Effector memory CD8-positive, alpha-beta T cell (primary cell): ENCODE results near the gene CPTP.

Experiments used
- ATAC-seq: fragments of 150-1000 bp; cut with Tn5 transposase; replicated peaks from 2 replicates; pipeline ENCODE4 v1.10.0; 2021; ENCODE audit warnings: mild to moderate bottlenecking, moderate library complexity
- DNase-seq, 3 experiments: peaks; one replicate each; pipeline ENCODE4 v3.0.0; 2021
- H3K27ac Mint-ChIP-seq, 2 donors: one replicate each; pipeline ENCODE4 v1.8.0; 2022; ENCODE audit warnings: mild to moderate bottlenecking in 2 of 2, mixed read lengths in 2 of 2, moderate library complexity in 2 of 2
- H3K27me3 Mint-ChIP-seq, 2 donors: one replicate each; pipeline ENCODE4 v1.8.0; 2022; ENCODE audit warnings: mixed read lengths in 2 of 2
- H3K36me3 Mint-ChIP-seq: one replicate; pipeline ENCODE4 v1.8.0; 2022; ENCODE audit warnings: mild to moderate bottlenecking, moderate library complexity, mixed read lengths; ENCODE audit not compliant: insufficient read depth
- H3K4me1 Mint-ChIP-seq, 2 donors: one replicate each; pipeline ENCODE4 v1.8.0; 2022; ENCODE audit warnings: low read depth in 2 of 2, mixed read lengths in 2 of 2
- H3K4me3 Mint-ChIP-seq, 2 donors: one replicate each; pipeline ENCODE4 v1.8.0; 2022; ENCODE audit warnings: mild to moderate bottlenecking in 2 of 2, mixed read lengths in 2 of 2, moderate library complexity in 2 of 2
- H3K9me3 Mint-ChIP-seq, 2 donors: one replicate each; pipeline ENCODE4 v1.8.0; 2022; ENCODE audit warnings: mixed read lengths in 2 of 2
- total RNA-seq, 9 experiments: gene quantifications; one replicate each; lab custom pipeline; 2026; lab: John Stamatoyannopoulos, UW

Gene CPTP
- total RNA-seq = 9.4 to 29.7 (median 18.0) reads per million in 9 experiments

- DNase-seq (peak; percentile 91 to 94 (median 93)), ATAC-seq (peak; percentile 86)
- Mint-ChIP-seq H3K4me1 (peaks cover 19 to 28% of the 10 kb centered on the region in 2 donors), H3K27ac (peak within 1 kb of the TSS; percentile 90 to 91), H3K36me3 (peaks cover 17% of the 10 kb centered on the region), H3K4me3 (peak within 1 kb of the TSS; percentile 86 to 92), H3K9me3 (no peaks in the 10 kb centered on the region), H3K27me3 (no peaks in the 10 kb centered on the region)
These were observed at the start of gene CPTP, which contains the start of gene INTS11 for GRCh38 chr1:1324524-1325287. Gene CPTP (plus strand): TSS chr1:1324802. CDS start chr1:1326911, 2,109 bp downstream. Gene INTS11 (minus strand): TSS chr1:1324660. CDS start chr1:1324608, 52 bp downstream.

DNA sequence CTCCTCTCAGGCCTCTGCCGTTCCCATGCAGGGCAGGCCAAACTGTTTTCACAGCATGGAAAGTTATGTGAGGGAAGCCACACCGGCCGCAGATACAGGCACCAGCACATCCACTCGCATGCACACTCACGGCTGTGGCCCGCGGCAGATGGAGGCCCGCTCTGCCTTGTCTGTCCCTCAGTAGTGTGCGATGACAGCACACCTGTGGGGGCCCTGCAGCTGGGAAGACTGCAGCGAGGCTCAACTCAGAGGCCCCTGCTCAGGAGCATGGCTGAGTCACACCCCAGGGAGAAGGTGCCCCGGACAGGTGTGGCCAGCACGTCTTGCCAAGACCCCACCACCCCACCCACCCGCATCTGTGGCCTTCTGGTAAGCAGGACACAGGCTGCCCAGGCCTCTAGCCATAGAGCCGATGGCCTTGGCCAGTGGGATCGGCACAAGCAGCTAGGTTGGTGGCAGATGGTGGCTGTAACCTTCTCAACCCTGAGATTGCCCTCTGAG is 49.6 kb upstream of the CPTP start:
- Mint-ChIP-seq H3K4me3 (peak overlapping the region; percentile 86 to 87), H3K36me3 (peaks cover 21% of the 10 kb centered on the region), H3K27me3 (no peaks in the 10 kb centered on the region), H3K9me3 (no peaks in the 10 kb centered on the region), H3K27ac (peak overlapping the region in 1 of 2 donors; percentile 23), H3K4me1 (peaks cover 26 to 28% of the 10 kb centered on the region in 2 donors)
- DNase-seq = no peak
- ATAC-seq = no peak

GRCh38 chr1:1275836-1276235 is 48.8 kb upstream of the CPTP start:
- H3K4me3 Mint-ChIP-seq = peak overlapping the region in 1 of 2 donors; percentile 37
- no peak overlapping the region for H3K27ac Mint-ChIP-seq
- peaks cover 17 to 20% of the 10 kb centered on the region in 2 donors for H3K4me1 Mint-ChIP-seq
- no peak for DNase-seq
- H3K27me3 Mint-ChIP-seq = no peaks in the 10 kb centered on the region
- H3K9me3 Mint-ChIP-seq = no peaks in the 10 kb centered on the region
- ATAC-seq = no peak
- H3K36me3 Mint-ChIP-seq = peaks cover 17% of the 10 kb centered on the region

DNA sequence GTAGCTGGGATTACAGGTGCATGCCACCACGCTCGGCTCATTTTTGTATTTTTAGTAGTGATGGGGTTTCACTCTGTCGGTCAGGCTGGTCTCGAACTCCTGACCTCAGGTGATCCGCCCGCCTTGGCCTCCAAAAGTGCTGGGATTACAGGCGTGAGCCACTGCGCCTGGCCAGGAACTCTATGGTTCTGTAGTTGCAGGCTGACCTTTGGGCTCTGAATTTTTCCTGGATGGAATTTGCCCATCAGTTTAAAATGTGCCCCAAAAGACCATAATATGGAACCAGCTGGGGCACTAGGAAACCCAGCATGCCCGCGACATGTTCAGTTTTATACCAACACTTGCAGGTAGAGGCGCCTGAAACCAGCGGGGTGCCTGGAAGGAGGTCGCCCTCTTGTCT is 46.0 kb upstream of the CPTP start:
- ATAC-seq (no peak), DNase-seq (no peak)
- H3K27me3 Mint-ChIP-seq = no peaks in the 10 kb centered on the region
- H3K9me3 Mint-ChIP-seq = no peaks in the 10 kb centered on the region
- H3K36me3 Mint-ChIP-seq = no peaks in the 10 kb centered on the region
- H3K4me3 Mint-ChIP-seq = no peak overlapping the region
- H3K27ac Mint-ChIP-seq = no peak overlapping the region
- peaks cover 0 to 5% of the 10 kb centered on the region in 2 donors for H3K4me1 Mint-ChIP-seq

DNA sequence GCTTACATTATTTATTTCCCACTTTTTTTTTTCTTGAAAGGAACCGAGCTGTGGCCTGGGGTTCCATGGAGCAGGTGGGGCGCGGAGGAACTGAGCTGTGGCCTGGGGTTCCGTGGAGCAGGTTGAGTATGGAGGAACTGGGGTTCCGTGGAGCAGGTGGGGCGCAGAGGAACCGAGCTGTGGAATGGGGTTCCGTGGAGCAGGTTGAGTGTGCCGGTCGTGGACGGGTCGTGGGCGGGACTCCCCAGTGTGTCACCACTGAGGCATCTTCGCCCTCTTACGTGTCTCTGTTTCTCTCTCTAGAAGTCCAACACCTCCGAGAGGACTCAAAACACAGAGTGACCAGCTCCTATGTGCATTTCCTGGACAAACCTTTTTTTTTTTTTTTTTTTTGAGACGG is 45.6 kb upstream of the CPTP start:
- Mint-ChIP-seq H3K27me3 (no peaks in the 10 kb centered on the region), H3K27ac (no peak overlapping the region)

GRCh38 chr1:1280782-1281481 is 43.7 kb upstream of the CPTP start:
- Mint-ChIP-seq H3K4me1 (peaks cover 0 to 3% of the 10 kb centered on the region in 2 donors), H3K27me3 (no peaks in the 10 kb centered on the region), H3K27ac (no peak overlapping the region), H3K4me3 (no peak overlapping the region), H3K9me3 (no peaks in the 10 kb centered on the region), H3K36me3 (no peaks in the 10 kb centered on the region)
- ATAC-seq (no peak), DNase-seq (no peak)

More for the DNA sequence above, 45.6 kb upstream of the CPTP start:
- H3K4me1 Mint-ChIP-seq = peaks cover 0 to 7% of the 10 kb centered on the region in 2 donors
- ATAC-seq (no peak), DNase-seq (no peak)
- no peak overlapping the region for H3K4me3 Mint-ChIP-seq
- no peaks in the 10 kb centered on the region for H3K36me3 Mint-ChIP-seq
- no peaks in the 10 kb centered on the region for H3K9me3 Mint-ChIP-seq

DNA sequence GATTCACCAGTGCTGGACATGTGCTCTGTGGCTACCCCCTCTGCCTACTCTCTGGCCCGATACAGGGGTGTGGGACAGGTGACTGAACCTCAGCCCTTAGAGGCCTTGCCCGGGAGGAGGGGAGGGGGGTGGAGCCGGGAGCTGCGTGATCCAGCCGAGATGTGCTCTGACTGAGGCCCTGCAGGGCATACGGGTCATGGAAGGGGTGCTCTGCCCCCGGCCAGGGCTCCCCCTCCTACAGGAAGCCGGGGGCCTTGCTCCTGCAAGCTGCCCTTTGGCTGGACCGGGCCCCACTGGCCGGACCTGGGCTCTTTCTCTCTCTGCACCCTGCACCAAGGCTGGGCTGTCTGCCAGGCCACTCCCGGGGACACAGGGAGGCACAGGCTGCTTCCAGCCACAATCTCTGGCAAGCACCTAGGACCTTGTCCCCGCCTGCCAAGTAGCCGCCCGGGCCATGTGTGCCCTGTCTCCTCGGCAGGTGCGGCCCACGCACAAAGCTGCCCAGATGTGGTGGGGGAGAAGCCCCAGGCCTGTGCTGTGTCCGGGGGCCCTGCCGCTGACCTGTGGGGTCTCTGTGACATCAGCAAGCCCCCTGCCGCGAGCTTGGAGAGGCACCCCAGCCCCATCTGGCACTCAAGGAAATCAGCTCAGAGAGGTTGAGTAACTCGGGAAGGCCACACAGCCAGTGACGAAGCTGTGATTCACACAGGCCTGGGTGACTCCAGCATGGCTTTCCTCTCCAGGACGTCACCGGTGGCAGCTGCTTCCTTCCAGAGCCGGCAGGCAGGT is 42.9 kb upstream of the CPTP start:
- Mint-ChIP-seq H3K4me1 (peaks cover 0 to 3% of the 10 kb centered on the region in 2 donors), H3K4me3 (no peak overlapping the region), H3K36me3 (no peaks in the 10 kb centered on the region), H3K27ac (no peak overlapping the region), H3K27me3 (no peaks in the 10 kb centered on the region), H3K9me3 (no peaks in the 10 kb centered on the region)
- ATAC-seq (no peak), DNase-seq (no peak)

DNA sequence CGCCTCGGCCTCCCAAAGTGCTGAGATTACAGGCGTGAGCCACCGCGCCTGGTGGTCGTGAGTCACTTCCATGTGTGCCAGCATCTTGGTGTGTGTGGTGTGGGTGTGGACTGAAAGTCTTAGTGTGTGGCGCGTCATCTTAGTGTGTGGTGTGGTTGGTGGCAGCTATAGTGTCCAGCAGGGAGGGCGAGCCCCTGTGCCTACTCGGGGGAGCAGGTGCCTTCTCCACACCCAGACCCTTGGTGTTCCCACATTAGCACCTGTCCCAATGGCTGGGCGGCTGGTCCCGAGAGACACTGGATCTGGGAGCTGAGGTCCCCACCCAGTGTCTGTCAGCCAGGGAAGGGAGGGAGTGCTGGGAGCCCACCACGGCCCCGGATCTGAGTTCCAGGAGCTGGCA is 41.6 kb upstream of the CPTP start:
- no peak for ATAC-seq
- H3K36me3 Mint-ChIP-seq = no peaks in the 10 kb centered on the region
- H3K4me1 Mint-ChIP-seq = peaks cover 0 to 3% of the 10 kb centered on the region in 2 donors
- no peak overlapping the region for H3K27ac Mint-ChIP-seq
- no peak for DNase-seq
- no peaks in the 10 kb centered on the region for H3K9me3 Mint-ChIP-seq
- H3K27me3 Mint-ChIP-seq = no peaks in the 10 kb centered on the region
- no peak overlapping the region for H3K4me3 Mint-ChIP-seq

- H3K27ac Mint-ChIP-seq = no peak overlapping the region
- no peak overlapping the region for H3K4me3 Mint-ChIP-seq
- no peak for DNase-seq
- no peaks in the 10 kb centered on the region for H3K27me3 Mint-ChIP-seq
- H3K36me3 Mint-ChIP-seq = no peaks in the 10 kb centered on the region
- H3K4me1 Mint-ChIP-seq = peaks cover 0 to 3% of the 10 kb centered on the region in 2 donors
- no peak for ATAC-seq
- no peaks in the 10 kb centered on the region for H3K9me3 Mint-ChIP-seq
These were observed 40.8 kb upstream of the CPTP start for GRCh38 chr1:1283821-1284220.

GRCh38 chr1:1284221-1285101 is 40.1 kb upstream of the CPTP start:
- ATAC-seq = no peak

DNA sequence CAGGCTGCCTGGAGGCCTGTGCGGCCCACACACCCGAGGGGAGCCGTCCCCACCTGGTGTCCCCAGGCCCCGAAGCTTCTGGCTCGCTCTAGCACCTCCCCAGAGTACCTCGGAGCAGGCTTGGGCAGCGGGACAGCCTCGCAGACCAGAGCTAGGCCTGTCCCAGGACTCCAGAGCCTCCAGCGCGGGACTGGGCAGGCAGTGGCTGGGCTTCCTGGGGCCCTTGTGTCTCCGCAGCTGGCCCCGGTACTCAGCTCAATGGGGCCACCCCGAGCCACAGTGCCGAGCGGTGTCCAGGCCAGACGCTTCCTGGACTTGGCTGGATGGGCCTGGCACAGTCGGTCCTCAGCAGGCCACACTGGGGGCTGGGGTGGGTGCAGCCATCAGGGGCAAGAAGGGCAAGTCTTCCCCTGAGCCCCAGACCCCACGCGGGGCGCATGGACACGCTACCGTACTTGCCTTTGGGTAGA is 39.5 kb upstream of the CPTP start:
- ATAC-seq (no peak), DNase-seq (no peak)
- Mint-ChIP-seq H3K4me3 (no peak overlapping the region), H3K27me3 (no peaks in the 10 kb centered on the region), H3K9me3 (no peaks in the 10 kb centered on the region), H3K36me3 (no peaks in the 10 kb centered on the region), H3K4me1 (peaks cover 0 to 4% of the 10 kb centered on the region in 2 donors), H3K27ac (no peak overlapping the region)

More at GRCh38 chr1:1284221-1285101, 40.1 kb upstream of the CPTP start:
- Mint-ChIP-seq H3K36me3 (no peaks in the 10 kb centered on the region), H3K27me3 (no peaks in the 10 kb centered on the region), H3K4me3 (no peak overlapping the region), H3K9me3 (no peaks in the 10 kb centered on the region), H3K27ac (no peak overlapping the region), H3K4me1 (peaks cover 0 to 3% of the 10 kb centered on the region in 2 donors)
- DNase-seq = no peak

- DNase-seq (no peak), ATAC-seq (no peak)
- no peaks in the 10 kb centered on the region for H3K9me3 Mint-ChIP-seq
- H3K36me3 Mint-ChIP-seq = no peaks in the 10 kb centered on the region
- H3K27me3 Mint-ChIP-seq = no peaks in the 10 kb centered on the region
- H3K27ac Mint-ChIP-seq = no peak overlapping the region
- no peak overlapping the region for H3K4me3 Mint-ChIP-seq
- H3K4me1 Mint-ChIP-seq = peaks cover 0 to 8% of the 10 kb centered on the region in 2 donors
These were observed 38.8 kb upstream of the CPTP start for GRCh38 chr1:1285611-1286311.
